ENCODE measurements around the gene TMEM143. TPM values are rescaled to one million over a fixed set of nuclear protein-coding genes. Genes with fewer than 3 reads are reported as not detected.
A peak's percentile ranks its signal among the peaks of the same experiment; 100 is the strongest.

Gene TMEM143
- total RNA-seq, 1 experiment from 2014 or later = 5.1 TPM

- Histone ChIP-seq H3K9me3 (no peaks in the 10 kb centered on the region), H3K4me3 (no peak overlapping the region), H3K36me3 (no peaks in the 10 kb centered on the region), H3K27me3 (no peaks in the 10 kb centered on the region)
- no peak for DNase-seq
These were observed 7.2 kb upstream of the TMEM143 start for GRCh38 chr19:48370955-48371354.

- H3K9me3 ChIP-seq = no peaks in the 10 kb centered on the region
- no peaks in the 10 kb centered on the region for H3K36me3 ChIP-seq
- H3K27me3 ChIP-seq = no peaks in the 10 kb centered on the region
- no peak overlapping the region for H3K4me3 ChIP-seq
- DNase-seq = no peak
These were observed 5.2 kb upstream of the TMEM143 start for GRCh38 chr19:48368936-48369335.

GRCh38 chr19:48367855-48368254, 4.1 kb upstream of the TMEM143 start:
- H3K4me3 ChIP-seq = no peak overlapping the region
- no peak for DNase-seq
- H3K36me3 ChIP-seq = no peaks in the 10 kb centered on the region
- H3K9me3 ChIP-seq = no peaks in the 10 kb centered on the region
- no peaks in the 10 kb centered on the region for H3K27me3 ChIP-seq

GRCh38 chr19:48365602-48366001, 1.9 kb upstream of the TMEM143 start:
- Histone ChIP-seq H3K4me3 (no peak overlapping the region), H3K36me3 (peaks cover 9% of the 10 kb centered on the region), H3K9me3 (no peaks in the 10 kb centered on the region), H3K27me3 (no peaks in the 10 kb centered on the region)
- no peak for DNase-seq

GRCh38 chr19:48364598-48365348, 1.0 kb upstream of the TMEM143 start:
- Histone ChIP-seq H3K9me3 (no peaks in the 10 kb centered on the region), H3K36me3 (peaks cover 12% of the 10 kb centered on the region), H3K27me3 (no peaks in the 10 kb centered on the region), H3K4me3 (no peak overlapping the region)
- DNase-seq = no peak

GRCh38 chr19:48363500-48363809, 285 bp downstream of the TMEM143 start:
- DNase-seq = peak; percentile 16
- peaks cover 14% of the 10 kb centered on the region for H3K36me3 ChIP-seq
- no peaks in the 10 kb centered on the region for H3K27me3 ChIP-seq
- H3K9me3 ChIP-seq = no peaks in the 10 kb centered on the region
- peak overlapping the region; percentile 65 for H3K4me3 ChIP-seq

- Histone ChIP-seq H3K36me3 (peaks cover 14% of the 10 kb centered on the region), H3K4me3 (peak overlapping the region; percentile 65), H3K9me3 (no peaks in the 10 kb centered on the region), H3K27me3 (no peaks in the 10 kb centered on the region)
- DNase-seq = peak; percentile 99
These were observed 832 bp downstream of the TMEM143 start for GRCh38 chr19:48362716-48363499.

- no peaks in the 10 kb centered on the region for H3K27me3 ChIP-seq
- peaks cover 14% of the 10 kb centered on the region for H3K36me3 ChIP-seq
- no peaks in the 10 kb centered on the region for H3K9me3 ChIP-seq
- no peak overlapping the region for H3K4me3 ChIP-seq
- DNase-seq = no peak
These were observed 1.8 kb downstream of the TMEM143 start for GRCh38 chr19:48361912-48362311.

- H3K36me3 ChIP-seq = peaks cover 14% of the 10 kb centered on the region
These were observed 4.6 kb downstream of the TMEM143 start for GRCh38 chr19:48359123-48359522.

GRCh38 chr19:48355365-48355954, 8.3 kb downstream of the TMEM143 start:
- no peak for DNase-seq
- Histone ChIP-seq H3K27me3 (no peaks in the 10 kb centered on the region), H3K4me3 (no peak overlapping the region), H3K9me3 (no peaks in the 10 kb centered on the region), H3K36me3 (peaks cover 5% of the 10 kb centered on the region; the same call in 1 of the 2 replicates)

More at GRCh38 chr19:48359123-48359522, 4.6 kb downstream of the TMEM143 start:
- no peaks in the 10 kb centered on the region for H3K9me3 ChIP-seq
- DNase-seq = no peak
- no peaks in the 10 kb centered on the region for H3K27me3 ChIP-seq
- H3K4me3 ChIP-seq = no peak overlapping the region

- Histone ChIP-seq H3K27me3 (no peaks in the 10 kb centered on the region), H3K4me3 (no peak overlapping the region), H3K9me3 (no peaks in the 10 kb centered on the region), H3K36me3 (no peaks in the 10 kb centered on the region)
- DNase-seq = no peak
These were observed 9.3 kb downstream of the TMEM143 start for GRCh38 chr19:48354332-48354992.

GRCh38 chr19:48353677-48354076, 10.1 kb downstream of the TMEM143 start:
- DNase-seq = peak; percentile 36

GRCh38 chr19:48351341-48351752, 12.4 kb downstream of the TMEM143 start:
- H3K36me3 ChIP-seq = no peaks in the 10 kb centered on the region
- no peaks in the 10 kb centered on the region for H3K27me3 ChIP-seq
- H3K9me3 ChIP-seq = no peaks in the 10 kb centered on the region
- H3K4me3 ChIP-seq = no peak overlapping the region
- peak; percentile 63 for DNase-seq

More at GRCh38 chr19:48353677-48354076, 10.1 kb downstream of the TMEM143 start:
- no peak overlapping the region for H3K4me3 ChIP-seq
- H3K36me3 ChIP-seq = no peaks in the 10 kb centered on the region
- no peaks in the 10 kb centered on the region for H3K27me3 ChIP-seq
- H3K9me3 ChIP-seq = no peaks in the 10 kb centered on the region

- Histone ChIP-seq H3K9me3 (no peaks in the 10 kb centered on the region), H3K36me3 (no peaks in the 10 kb centered on the region), H3K27me3 (no peaks in the 10 kb centered on the region), H3K4me3 (no peak overlapping the region)
- no peak for DNase-seq
These were observed 12.9 kb downstream of the TMEM143 start for GRCh38 chr19:48350856-48351255.

- no peak for DNase-seq
- Histone ChIP-seq H3K27me3 (no peaks in the 10 kb centered on the region), H3K4me3 (no peak overlapping the region), H3K36me3 (peaks cover 3% of the 10 kb centered on the region), H3K9me3 (no peaks in the 10 kb centered on the region)
These were observed 15.0 kb downstream of the TMEM143 start for GRCh38 chr19:48348737-48349136.

- Histone ChIP-seq H3K9me3 (no peaks in the 10 kb centered on the region), H3K27me3 (no peaks in the 10 kb centered on the region), H3K4me3 (no peak overlapping the region), H3K36me3 (peaks cover 7% of the 10 kb centered on the region)
- DNase-seq = no peak
These were observed 15.7 kb downstream of the TMEM143 start for GRCh38 chr19:48348045-48348444.

- peaks cover 14% of the 10 kb centered on the region for H3K36me3 ChIP-seq
- no peaks in the 10 kb centered on the region for H3K9me3 ChIP-seq
- no peak for DNase-seq
- no peaks in the 10 kb centered on the region for H3K27me3 ChIP-seq
- H3K4me3 ChIP-seq = no peak overlapping the region
These were observed 17.5 kb downstream of the TMEM143 start for GRCh38 chr19:48346191-48346590.
